Neutrophil (primary cell): ENCODE data around the gene CACNA1F.

Experiments used
- H3K27ac ChIP-seq: fragments of 200-600 bp; sonication (generic); 2 replicates; pipeline ENCODE4 v1.5.1; 2016; ENCODE audit warnings: mild to moderate bottlenecking, moderate library complexity
- H3K27me3 ChIP-seq: fragments of 200-600 bp; sonication (generic); 2 replicates; pipeline ENCODE4 v1.6.0; 2016; ENCODE audit warnings: mild to moderate bottlenecking
- H3K36me3 ChIP-seq: fragments of 200-600 bp; sonication (generic); 2 replicates; pipeline ENCODE4 v1.5.1; 2017
- H3K4me1 ChIP-seq, 2 experiments: fragments of 200-600 bp in 1 of 2; sonication (generic) in 1 of 2; 1 replicate in 1 of 2; 2 replicates in 1 of 2; pipeline versions ENCODE4 v1.5.1 to v1.6.1; 2013 to 2016; ENCODE audit warnings: low read depth in 1 of 2, low read length in 1 of 2, mild to moderate bottlenecking in 1 of 2, moderate library complexity in 1 of 2; ENCODE audit not compliant: control insufficient read depth in 1 of 2, insufficient read depth in 1 of 2
- H3K4me3 ChIP-seq, 2 experiments: fragments of 200-600 bp in 1 of 2; sonication (generic) in 1 of 2; 1 replicate in 1 of 2; 2 replicates in 1 of 2; pipeline ENCODE4 v1.5.1; 2013 to 2016; ENCODE audit warnings: low read depth in 1 of 2, low read length in 1 of 2, mild to moderate bottlenecking in 1 of 2, moderate library complexity in 1 of 2
- H3K9me3 ChIP-seq: fragments of 200-600 bp; sonication (generic); 2 replicates; pipeline ENCODE4 v1.5.1; 2016
- TF ChIP-seq, protein P1 (sequence below): fragments of 200-600 bp; sonication (generic); IDR thresholded peaks from 2 replicates; pipeline ENCODE4 v1.5.1; 2016; ENCODE audit warnings: antibody characterized with exemption

CACNA1F gene

DNA sequence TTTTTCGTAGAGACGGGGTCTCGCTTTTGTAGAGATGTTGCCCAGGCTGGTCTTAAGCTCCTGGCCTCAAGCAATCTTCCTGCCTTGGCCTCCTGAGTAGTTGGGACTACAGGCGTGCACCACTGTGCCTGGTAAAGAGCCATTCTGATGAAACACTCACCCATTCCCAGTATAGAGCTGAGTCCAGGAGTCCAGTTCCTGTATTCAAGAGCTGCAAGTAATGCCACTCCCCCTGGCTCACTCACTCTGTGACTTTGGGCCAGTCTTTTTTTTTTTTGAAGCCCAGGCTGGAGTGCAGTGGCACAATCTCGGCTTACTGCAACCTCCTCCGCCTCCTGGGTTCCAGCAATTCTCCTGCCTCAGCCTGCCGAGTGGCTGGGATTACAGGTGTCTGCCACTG, 5.6 kb upstream of the CACNA1F start:
- peak overlapping the region; percentile 77 for H3K27ac ChIP-seq
- H3K27me3 ChIP-seq, result no peaks in the 10 kb centered on the region
- H3K4me3 ChIP-seq, result no peak overlapping the region
- H3K36me3 ChIP-seq, result peaks cover 14% of the 10 kb centered on the region
- TF ChIP-seq, protein P1, sequence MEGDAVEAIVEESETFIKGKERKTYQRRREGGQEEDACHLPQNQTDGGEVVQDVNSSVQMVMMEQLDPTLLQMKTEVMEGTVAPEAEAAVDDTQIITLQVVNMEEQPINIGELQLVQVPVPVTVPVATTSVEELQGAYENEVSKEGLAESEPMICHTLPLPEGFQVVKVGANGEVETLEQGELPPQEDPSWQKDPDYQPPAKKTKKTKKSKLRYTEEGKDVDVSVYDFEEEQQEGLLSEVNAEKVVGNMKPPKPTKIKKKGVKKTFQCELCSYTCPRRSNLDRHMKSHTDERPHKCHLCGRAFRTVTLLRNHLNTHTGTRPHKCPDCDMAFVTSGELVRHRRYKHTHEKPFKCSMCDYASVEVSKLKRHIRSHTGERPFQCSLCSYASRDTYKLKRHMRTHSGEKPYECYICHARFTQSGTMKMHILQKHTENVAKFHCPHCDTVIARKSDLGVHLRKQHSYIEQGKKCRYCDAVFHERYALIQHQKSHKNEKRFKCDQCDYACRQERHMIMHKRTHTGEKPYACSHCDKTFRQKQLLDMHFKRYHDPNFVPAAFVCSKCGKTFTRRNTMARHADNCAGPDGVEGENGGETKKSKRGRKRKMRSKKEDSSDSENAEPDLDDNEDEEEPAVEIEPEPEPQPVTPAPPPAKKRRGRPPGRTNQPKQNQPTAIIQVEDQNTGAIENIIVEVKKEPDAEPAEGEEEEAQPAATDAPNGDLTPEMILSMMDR, result no peak
- H3K4me1 ChIP-seq, result peaks cover 43 to 44% of the 10 kb centered on the region in 2 experiments
- no peaks in the 10 kb centered on the region for H3K9me3 ChIP-seq

DNA sequence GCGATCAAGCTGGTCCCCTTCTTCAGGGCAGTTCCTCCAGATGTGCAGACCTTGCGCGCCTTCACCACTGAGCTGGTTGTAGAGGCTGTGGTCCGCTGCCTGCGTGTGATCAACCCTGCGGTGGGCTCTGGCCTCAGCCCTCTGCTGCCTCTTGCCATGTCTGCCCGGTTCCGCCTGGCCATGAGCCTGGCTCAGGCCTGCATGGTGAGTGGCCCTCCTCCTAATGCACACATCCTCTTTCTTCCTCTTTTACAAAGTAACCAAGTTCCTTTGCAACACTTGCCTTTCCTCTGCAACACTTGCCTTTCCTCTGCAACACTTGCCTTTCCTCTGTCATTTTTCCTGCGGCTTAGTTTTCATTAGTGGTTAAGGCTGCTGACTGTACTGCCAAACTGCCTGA, 3.9 kb upstream of the CACNA1F start:
- Histone ChIP-seq H3K4me1 (peaks cover 43 to 44% of the 10 kb centered on the region in 2 experiments), H3K27me3 (no peaks in the 10 kb centered on the region), H3K9me3 (no peaks in the 10 kb centered on the region), H3K36me3 (no peaks in the 10 kb centered on the region), H3K4me3 (peak overlapping the region; percentile 3 to 21), H3K27ac (peak overlapping the region; percentile 77)
- TF ChIP-seq, protein P1, result no peak

DNA sequence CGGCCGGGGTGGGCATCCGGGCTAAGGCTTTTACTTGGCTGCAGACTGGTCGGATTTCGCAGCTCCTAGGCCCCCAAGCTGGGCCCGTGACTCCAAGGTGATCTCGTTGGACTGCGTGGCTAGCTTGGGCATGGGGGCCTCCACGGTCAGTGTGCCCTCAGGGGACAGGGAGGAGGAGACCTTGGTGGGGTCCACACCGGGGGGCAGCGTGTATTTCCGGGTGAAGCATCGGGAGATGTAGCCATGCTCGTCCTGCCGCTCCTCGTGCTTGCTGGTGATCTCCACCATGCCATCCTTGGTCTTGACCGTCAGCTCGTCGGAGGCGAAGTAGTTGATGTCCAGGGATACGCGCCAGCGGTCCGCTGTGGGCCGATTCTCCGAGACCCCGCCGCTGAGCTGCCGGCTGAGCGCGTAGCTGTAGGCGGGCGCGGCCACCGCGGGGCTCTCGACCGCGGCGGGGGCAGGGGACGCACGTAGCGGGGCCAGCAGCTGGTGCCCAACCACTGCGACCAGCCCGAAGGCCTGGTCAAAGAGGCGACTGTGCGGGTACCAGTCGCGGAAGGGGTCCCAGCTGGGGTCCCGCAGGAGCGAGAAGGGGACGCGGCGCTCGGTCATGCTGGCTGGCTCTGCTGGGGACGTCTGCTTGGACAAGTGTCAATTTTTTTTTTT, 881 bp upstream of the CACNA1F start:
- H3K4me3 ChIP-seq, result no peak overlapping the region
- no peaks in the 10 kb centered on the region for H3K36me3 ChIP-seq
- H3K4me1 ChIP-seq, result peaks cover 40 to 47% of the 10 kb centered on the region in 2 experiments
- TF ChIP-seq, protein P1, result no peak
- no peaks in the 10 kb centered on the region for H3K27me3 ChIP-seq
- H3K9me3 ChIP-seq, result no peaks in the 10 kb centered on the region
- H3K27ac ChIP-seq, result no peak overlapping the region

DNA sequence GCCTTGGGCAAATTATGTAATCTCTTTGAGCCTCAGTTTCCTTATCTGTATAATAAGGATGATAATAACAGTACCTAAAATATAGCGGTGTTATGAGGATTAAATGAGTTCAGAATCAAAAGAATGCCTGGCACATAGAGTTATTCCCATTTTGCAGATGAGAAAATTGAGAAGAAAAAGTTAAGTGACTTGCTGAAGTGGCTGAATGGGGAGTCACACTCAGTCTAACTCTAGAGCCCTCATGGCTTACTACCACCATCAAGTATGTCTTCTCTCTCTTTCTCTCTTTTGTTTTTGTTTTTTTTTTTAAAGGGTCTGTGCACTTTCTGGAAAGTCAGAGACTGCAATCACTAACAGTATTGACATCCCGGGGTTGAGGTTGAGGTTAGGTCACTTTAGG, 615 bp downstream of the CACNA1F start:
- Histone ChIP-seq H3K36me3 (no peaks in the 10 kb centered on the region), H3K9me3 (no peaks in the 10 kb centered on the region)
- TF ChIP-seq, protein P1, result no peak

DNA sequence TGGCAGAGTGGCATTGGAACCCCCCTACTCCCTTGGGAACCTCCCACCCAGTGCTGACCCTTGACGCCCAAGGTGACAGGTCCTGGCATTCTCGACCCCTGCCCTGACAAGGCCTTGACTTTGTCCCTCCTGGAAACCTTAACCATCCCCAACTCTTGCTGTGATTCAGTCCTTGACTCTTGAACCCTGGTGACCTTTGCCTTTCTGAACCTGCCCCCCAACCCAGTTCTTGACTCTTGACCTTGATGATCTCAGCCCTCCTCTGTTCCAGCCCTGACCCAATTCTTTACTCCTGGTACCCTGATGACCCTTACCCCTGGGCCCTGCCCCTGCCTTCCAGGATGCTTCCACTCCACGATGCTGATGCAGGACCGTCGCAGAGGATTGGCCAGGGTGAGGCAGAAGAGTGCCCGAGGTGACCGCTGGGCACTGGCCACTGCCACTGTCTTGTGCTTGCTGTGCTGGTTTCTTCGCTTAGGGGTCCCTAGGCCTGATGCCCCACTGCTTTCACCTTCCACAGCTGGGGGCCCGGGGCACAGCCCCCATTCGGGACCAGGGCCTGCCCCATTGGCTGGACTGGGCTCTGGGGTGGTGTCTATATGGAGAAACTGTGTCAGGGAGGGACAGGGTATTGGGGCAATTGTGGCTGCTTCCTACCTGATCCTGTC, 1.7 kb downstream of the CACNA1F start:
- Histone ChIP-seq H3K4me3 (peak overlapping the region; percentile 60 to 61), H3K27ac (peak overlapping the region; percentile 60), H3K27me3 (no peaks in the 10 kb centered on the region)

More for the DNA sequence above, 615 bp downstream of the CACNA1F start:
- Histone ChIP-seq H3K4me1 (peaks cover 27 to 33% of the 10 kb centered on the region in 2 experiments), H3K4me3 (no peak overlapping the region), H3K27ac (no peak overlapping the region), H3K27me3 (no peaks in the 10 kb centered on the region)

More for the DNA sequence above, 1.7 kb downstream of the CACNA1F start:
- H3K4me1 ChIP-seq, result peaks cover 17 to 23% of the 10 kb centered on the region in 2 experiments
- H3K9me3 ChIP-seq, result no peaks in the 10 kb centered on the region
- H3K36me3 ChIP-seq, result no peaks in the 10 kb centered on the region
- TF ChIP-seq, protein P1, result no peak
